Measurements from ENCODE around the gene NXF1.

NXF1 gene

DNA sequence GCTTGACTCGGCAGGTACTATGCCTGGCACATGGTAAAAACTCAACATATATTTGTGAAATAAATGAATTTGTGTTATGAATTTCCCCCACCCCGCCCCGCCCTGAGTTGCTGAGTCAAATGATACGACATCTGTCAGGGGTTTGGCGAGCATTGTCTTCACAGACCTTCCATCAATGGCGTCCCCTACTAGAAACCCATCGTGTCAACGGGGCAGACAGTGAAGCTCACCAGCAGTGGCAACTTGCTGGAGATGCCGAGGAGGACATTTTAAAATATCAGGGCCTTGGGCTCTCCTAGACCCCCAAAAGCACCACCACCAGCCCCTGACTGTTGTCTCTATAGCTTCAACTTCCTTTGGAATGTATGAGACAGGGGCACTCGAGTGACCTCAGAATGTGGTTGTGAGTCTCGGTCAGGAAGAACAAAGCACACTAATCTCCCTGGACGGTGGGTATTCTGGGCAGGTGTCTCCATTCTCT, 761 bp upstream of the NXF1 start:
- Histone ChIP-seq H3K27ac (peak overlapping the region; percentile 95), H3K4me1 (ENCODE audit: control insufficient read depth in 1 of 2, insufficient read depth in 1 of 2, low read depth in 1 of 2, low read length in 1 of 2) (peaks cover 47 to 48% of the 10 kb centered on the region in 2 experiments), H3K27me3 (no peaks in the 10 kb centered on the region), H3K4me3 (ENCODE audit: low read depth in 1 of 2, low read length in 1 of 2) (peak overlapping the region; percentile 73 to 87), H3K9me3 (no peaks in the 10 kb centered on the region), H3K36me3 (peaks cover 27% of the 10 kb centered on the region)
- TF ChIP-seq, protein P1, sequence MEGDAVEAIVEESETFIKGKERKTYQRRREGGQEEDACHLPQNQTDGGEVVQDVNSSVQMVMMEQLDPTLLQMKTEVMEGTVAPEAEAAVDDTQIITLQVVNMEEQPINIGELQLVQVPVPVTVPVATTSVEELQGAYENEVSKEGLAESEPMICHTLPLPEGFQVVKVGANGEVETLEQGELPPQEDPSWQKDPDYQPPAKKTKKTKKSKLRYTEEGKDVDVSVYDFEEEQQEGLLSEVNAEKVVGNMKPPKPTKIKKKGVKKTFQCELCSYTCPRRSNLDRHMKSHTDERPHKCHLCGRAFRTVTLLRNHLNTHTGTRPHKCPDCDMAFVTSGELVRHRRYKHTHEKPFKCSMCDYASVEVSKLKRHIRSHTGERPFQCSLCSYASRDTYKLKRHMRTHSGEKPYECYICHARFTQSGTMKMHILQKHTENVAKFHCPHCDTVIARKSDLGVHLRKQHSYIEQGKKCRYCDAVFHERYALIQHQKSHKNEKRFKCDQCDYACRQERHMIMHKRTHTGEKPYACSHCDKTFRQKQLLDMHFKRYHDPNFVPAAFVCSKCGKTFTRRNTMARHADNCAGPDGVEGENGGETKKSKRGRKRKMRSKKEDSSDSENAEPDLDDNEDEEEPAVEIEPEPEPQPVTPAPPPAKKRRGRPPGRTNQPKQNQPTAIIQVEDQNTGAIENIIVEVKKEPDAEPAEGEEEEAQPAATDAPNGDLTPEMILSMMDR (IDR thresholded peaks at IDR 0.05): no peak

DNA sequence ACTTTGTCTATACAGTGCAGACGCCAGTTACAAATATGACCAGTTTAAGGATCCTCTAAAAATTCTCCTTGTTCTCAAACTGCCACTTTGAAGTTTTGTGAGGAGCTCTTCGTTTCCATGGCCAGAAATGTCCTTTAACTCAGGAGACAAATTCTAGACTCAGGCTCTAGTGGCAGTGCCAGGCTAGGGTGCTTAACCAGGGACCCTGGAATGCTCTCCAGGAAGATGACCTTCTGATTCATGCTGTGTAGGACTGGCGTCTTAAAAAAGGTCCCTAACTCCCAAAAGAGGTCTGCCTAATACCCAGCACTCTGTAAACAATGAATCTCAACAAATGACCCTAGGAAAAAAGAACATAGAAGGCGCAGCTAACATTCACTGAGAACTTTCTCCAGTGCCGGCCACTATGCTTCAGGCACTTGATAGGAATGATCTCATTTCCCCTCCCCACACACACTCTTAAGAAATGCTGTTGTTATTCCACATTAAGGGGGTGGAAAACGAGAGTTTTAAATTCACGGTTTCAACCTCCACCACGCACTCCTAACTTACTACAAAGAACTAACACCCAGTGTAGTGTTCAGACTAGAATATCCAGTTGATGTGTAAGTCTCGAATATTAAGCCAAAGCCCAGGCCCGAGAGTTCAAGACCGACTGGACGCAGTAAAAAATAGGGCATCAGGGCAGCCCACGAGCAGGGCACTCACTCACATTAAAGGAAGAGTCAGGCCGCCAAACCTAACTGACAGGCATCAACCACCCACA, 747 bp downstream of the NXF1 start:
- H3K9me3 ChIP-seq: no peaks in the 10 kb centered on the region
- peaks cover 42% of the 10 kb centered on the region for H3K36me3 ChIP-seq
- TF ChIP-seq, protein P1 (IDR thresholded peaks at IDR 0.05): no peak
- H3K27ac ChIP-seq: peak overlapping the region; percentile 95
- peaks cover 47 to 48% of the 10 kb centered on the region in 2 experiments for H3K4me1 ChIP-seq (ENCODE audit: control insufficient read depth in 1 of 2, insufficient read depth in 1 of 2, low read depth in 1 of 2, low read length in 1 of 2)
- no peaks in the 10 kb centered on the region for H3K27me3 ChIP-seq
- H3K4me3 ChIP-seq (ENCODE audit: low read depth in 1 of 2, low read length in 1 of 2): peak overlapping the region; percentile 73 to 87

DNA sequence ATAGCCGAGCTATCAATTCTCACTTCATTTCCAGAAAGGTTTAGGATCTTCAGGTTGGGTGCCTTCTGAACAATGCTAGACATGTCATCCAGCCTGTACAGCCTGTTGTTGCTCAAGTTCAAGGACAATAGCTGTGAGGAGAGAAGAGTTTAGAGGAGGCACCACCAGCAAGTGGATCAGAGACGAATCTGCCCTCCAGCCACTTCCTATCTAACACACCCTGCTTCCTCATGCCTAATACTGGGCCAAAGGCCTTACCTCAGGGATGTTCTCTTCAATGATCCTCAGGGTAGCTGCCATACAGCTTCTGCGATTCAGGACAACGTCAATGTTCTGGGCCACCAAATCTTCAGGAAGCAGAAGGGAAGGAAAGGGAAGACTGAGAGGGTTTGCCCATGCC, 4.2 kb downstream of the NXF1 start:
- Histone ChIP-seq H3K36me3 (peaks cover 76% of the 10 kb centered on the region), H3K27ac (no peak overlapping the region), H3K9me3 (no peaks in the 10 kb centered on the region), H3K27me3 (no peaks in the 10 kb centered on the region), H3K4me1 (ENCODE audit: control insufficient read depth in 1 of 2, insufficient read depth in 1 of 2, low read depth in 1 of 2, low read length in 1 of 2) (peaks cover 23 to 26% of the 10 kb centered on the region in 2 experiments), H3K4me3 (ENCODE audit: low read depth in 1 of 2, low read length in 1 of 2) (no peak overlapping the region)
- TF ChIP-seq, protein P1 (IDR thresholded peaks at IDR 0.05): no peak

DNA sequence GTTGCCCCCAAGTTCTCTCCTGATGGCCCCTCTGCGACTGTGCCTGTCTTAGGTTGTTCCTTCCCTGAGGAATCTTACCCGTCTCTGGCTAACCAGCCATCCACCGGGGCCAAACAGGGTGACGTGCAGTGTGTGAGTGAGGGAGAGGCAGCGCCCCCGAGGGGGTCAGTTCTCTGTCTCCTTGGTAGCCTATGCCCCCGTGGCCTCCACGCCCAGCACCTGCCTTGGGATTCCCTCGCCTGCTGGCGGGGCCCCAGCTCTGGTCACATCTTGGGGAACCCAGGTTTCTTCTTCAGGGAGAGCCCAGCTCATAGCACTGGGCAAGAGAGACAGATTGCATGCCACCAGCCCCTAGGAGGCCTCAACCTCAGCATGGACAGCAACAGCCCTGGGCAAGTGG, 5.8 kb downstream of the NXF1 start:
- peaks cover 13 to 15% of the 10 kb centered on the region in 2 experiments for H3K4me1 ChIP-seq (ENCODE audit: control insufficient read depth in 1 of 2, insufficient read depth in 1 of 2, low read depth in 1 of 2, low read length in 1 of 2)
- H3K27ac ChIP-seq: no peak overlapping the region
- no peak overlapping the region for H3K4me3 ChIP-seq (ENCODE audit: low read depth in 1 of 2, low read length in 1 of 2)
- TF ChIP-seq, protein P1 (IDR thresholded peaks at IDR 0.05): no peak
- H3K36me3 ChIP-seq: peaks cover 92% of the 10 kb centered on the region
- no peaks in the 10 kb centered on the region for H3K9me3 ChIP-seq
- H3K27me3 ChIP-seq: no peaks in the 10 kb centered on the region

DNA sequence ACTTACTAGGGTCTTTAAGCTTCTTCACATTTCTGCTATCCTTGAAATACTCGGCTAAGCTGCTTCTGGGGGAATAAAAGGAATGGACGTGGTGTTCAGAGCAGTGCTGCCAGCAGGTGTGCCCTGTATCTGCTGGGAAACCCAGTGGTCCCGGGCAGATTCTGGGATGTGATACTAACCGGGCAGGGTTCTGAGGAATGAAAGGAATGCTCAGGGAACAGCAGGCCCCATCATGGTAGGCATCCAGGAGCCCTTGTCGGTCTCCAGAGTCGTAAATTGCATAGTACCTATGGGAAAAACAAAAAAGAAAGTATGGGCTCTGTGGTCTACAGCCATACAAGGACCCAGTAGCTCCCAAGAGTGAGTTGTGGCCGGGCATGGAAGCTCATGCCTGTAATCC, 9.0 kb downstream of the NXF1 start:
- Histone ChIP-seq H3K27ac (no peak overlapping the region), H3K36me3 (peaks cover 92% of the 10 kb centered on the region)

More for the DNA sequence above, 9.0 kb downstream of the NXF1 start:
- TF ChIP-seq, protein P1 (IDR thresholded peaks at IDR 0.05): no peak
- H3K9me3 ChIP-seq: no peaks in the 10 kb centered on the region
- H3K4me1 ChIP-seq (ENCODE audit: control insufficient read depth in 1 of 2, insufficient read depth in 1 of 2, low read depth in 1 of 2, low read length in 1 of 2): peaks cover 12 to 14% of the 10 kb centered on the region in 2 experiments
- H3K4me3 ChIP-seq (ENCODE audit: low read depth in 1 of 2, low read length in 1 of 2): no peak overlapping the region
- H3K27me3 ChIP-seq: no peaks in the 10 kb centered on the region

All from neutrophil (primary cell).